Suprapubic skin (tissue), 4 donors: ENCODE results near the gene UVRAG. TPM values are rescaled to one million over a fixed set of nuclear protein-coding genes. Genes with fewer than 3 reads are reported as not detected.

Source experiments
- DNase-seq, 2 donors: peaks; one replicate each; pipeline ENCODE4 v3.0.0-alpha.2; 2019; ENCODE audit warnings: low spot score in 2 of 2
- H3K27ac ChIP-seq: fragments of 200-600 bp; sonication (generic); one replicate; pipeline ENCODE4 v1.5.1; 2019
- H3K27me3 ChIP-seq: fragments of 200-600 bp; sonication (generic); one replicate; pipeline ENCODE4 v1.5.1; 2019
- H3K36me3 ChIP-seq: fragments of 200-600 bp; sonication (generic); one replicate; pipeline ENCODE4 v1.5.1; 2019
- H3K4me1 ChIP-seq: fragments of 200-600 bp; sonication (generic); one replicate; pipeline ENCODE4 v1.5.1; 2019
- H3K4me3 ChIP-seq: fragments of 200-600 bp; sonication (generic); one replicate; pipeline ENCODE4 v1.5.1; 2019; ENCODE audit warnings: mild to moderate bottlenecking
- H3K9me3 ChIP-seq: fragments of 200-600 bp; sonication (generic); one replicate; pipeline ENCODE4 v1.5.1; 2019
- CTCF ChIP-seq, 2 donors: fragments of 200-600 bp in 1 of 2; fragments of 450-650 bp in 1 of 2; sonication (generic) in 1 of 2; IDR thresholded peaks; one replicate each; pipeline ENCODE4 v1.5.1; 2016 to 2019; ENCODE audit warnings: antibody characterized with exemption in 2 of 2, mild to moderate bottlenecking in 1 of 2, moderate library complexity in 1 of 2
- EP300 ChIP-seq: sonication (generic); formaldehyde crosslinking; IDR thresholded peaks from one replicate; pipeline ENCODE4 v1.6.1; 2017; ENCODE audit warnings: antibody characterized with exemption
- POLR2A ChIP-seq, 2 donors: fragments of 450-650 bp; IDR thresholded peaks; one replicate each; pipeline ENCODE4 v1.6.1; 2017; ENCODE audit warnings: antibody characterized with exemption in 2 of 2, mild to moderate bottlenecking in 2 of 2, moderate library complexity in 2 of 2
- POLR2AphosphoS5 ChIP-seq, 3 donors: sonication (generic); formaldehyde crosslinking; IDR thresholded peaks; one replicate each; pipeline ENCODE4 v1.6.1; 2017; ENCODE audit warnings: antibody characterized with exemption in 3 of 3
- WGBS: methylation state at CpG from one replicate; pipeline ENCODE4 v1.1.5; 2018; 5-methylcytosine and 5-hydroxymethylcytosine counted together
- total RNA-seq, 4 donors: library from RNA; depleted of rRNA; stranded (reverse); fragments of >200 nt; gene quantifications; one replicate each; pipeline ENCODE4 v1.1.0, GENCODE V29; 2016

Gene UVRAG
- total RNA-seq, 4 donors from 2014 or later, result 17.5 to 30.0 (median 22.1) TPM

- WGBS, result 75% methylated on average over 9 of the region's 13 CpGs
- Histone ChIP-seq H3K9me3 (no peaks in the 10 kb centered on the region), H3K4me3 (no peak overlapping the region), H3K4me1 (peaks cover 6% of the 10 kb centered on the region), H3K27ac (no peak overlapping the region), H3K27me3 (no peaks in the 10 kb centered on the region), H3K36me3 (no peaks in the 10 kb centered on the region)
- TF ChIP-seq EP300 (no peak), POLR2AphosphoS5 (IDR thresholded peaks at IDR 0.05) (no peak), POLR2A (IDR thresholded peaks at IDR 0.05) (no peak), CTCF (IDR thresholded peaks at IDR 0.05) (no peak)
- no peak for DNase-seq
Observed at GRCh38 chr11:76164081-76164480, 349.1 kb downstream of the UVRAG start.

GRCh38 chr11:76164861-76165751 is 350.1 kb downstream of the UVRAG start:
- Histone ChIP-seq H3K9me3 (no peaks in the 10 kb centered on the region), H3K4me3 (no peak overlapping the region), H3K27ac (no peak overlapping the region), H3K27me3 (no peaks in the 10 kb centered on the region), H3K4me1 (peaks cover 6% of the 10 kb centered on the region), H3K36me3 (no peaks in the 10 kb centered on the region)
- TF ChIP-seq EP300 (no peak), CTCF (IDR thresholded peaks at IDR 0.05) (no peak), POLR2A (IDR thresholded peaks at IDR 0.05) (no peak), POLR2AphosphoS5 (IDR thresholded peaks at IDR 0.05) (no peak)
- 92% methylated on average over 49 of the region's 50 CpGs for WGBS
- no peak for DNase-seq

GRCh38 chr11:76166314-76166713 is 351.3 kb downstream of the UVRAG start:
- Histone ChIP-seq H3K4me1 (peaks cover 6% of the 10 kb centered on the region), H3K36me3 (no peaks in the 10 kb centered on the region), H3K27me3 (no peaks in the 10 kb centered on the region), H3K9me3 (no peaks in the 10 kb centered on the region), H3K4me3 (no peak overlapping the region), H3K27ac (no peak overlapping the region)
- 72% methylated on average over 4 of the region's 6 CpGs for WGBS
- no peak for DNase-seq
- no peak for TF ChIP-seq POLR2AphosphoS5 (IDR thresholded peaks at IDR 0.05)
- TF ChIP-seq CTCF (IDR thresholded peaks at IDR 0.05), result no peak
- no peak for TF ChIP-seq EP300
- TF ChIP-seq POLR2A (IDR thresholded peaks at IDR 0.05), result no peak

- no peaks in the 10 kb centered on the region for H3K4me1 ChIP-seq
- no peak for TF ChIP-seq CTCF (IDR thresholded peaks at IDR 0.05)
- TF ChIP-seq POLR2AphosphoS5 (IDR thresholded peaks at IDR 0.05), result no peak
- TF ChIP-seq POLR2A (IDR thresholded peaks at IDR 0.05), result no peak
- TF ChIP-seq EP300, result no peak
- H3K9me3 ChIP-seq, result no peaks in the 10 kb centered on the region
- H3K27ac ChIP-seq, result no peak overlapping the region
- H3K27me3 ChIP-seq, result no peaks in the 10 kb centered on the region
- no peak for DNase-seq
- no peaks in the 10 kb centered on the region for H3K36me3 ChIP-seq
- H3K4me3 ChIP-seq, result no peak overlapping the region
- 37% methylated on average over 3 of the region's 13 CpGs for WGBS
Observed at GRCh38 chr11:76167590-76167989, 352.6 kb downstream of the UVRAG start.

- no peaks in the 10 kb centered on the region for H3K36me3 ChIP-seq
- TF ChIP-seq POLR2AphosphoS5 (IDR thresholded peaks at IDR 0.05), result no peak
- TF ChIP-seq POLR2A (IDR thresholded peaks at IDR 0.05), result no peak
- no peak for TF ChIP-seq EP300
- no peak overlapping the region for H3K4me3 ChIP-seq
Observed at GRCh38 chr11:76169473-76169896, 354.5 kb downstream of the UVRAG start.

More at GRCh38 chr11:76169473-76169896, 354.5 kb downstream of the UVRAG start:
- Histone ChIP-seq H3K27ac (no peak overlapping the region), H3K9me3 (no peaks in the 10 kb centered on the region), H3K27me3 (no peaks in the 10 kb centered on the region), H3K4me1 (no peaks in the 10 kb centered on the region)
- no peak for DNase-seq
- WGBS, result 20% methylated on average over 2 of the region's 15 CpGs
